ENCODE measurements around the gene CRABP1. TPM values are rescaled to one million over a fixed set of nuclear protein-coding genes. Genes with fewer than 3 reads are reported as not detected.

CRABP1 gene
- not detected for total RNA-seq
- not detected for polyA plus RNA-seq

DNA sequence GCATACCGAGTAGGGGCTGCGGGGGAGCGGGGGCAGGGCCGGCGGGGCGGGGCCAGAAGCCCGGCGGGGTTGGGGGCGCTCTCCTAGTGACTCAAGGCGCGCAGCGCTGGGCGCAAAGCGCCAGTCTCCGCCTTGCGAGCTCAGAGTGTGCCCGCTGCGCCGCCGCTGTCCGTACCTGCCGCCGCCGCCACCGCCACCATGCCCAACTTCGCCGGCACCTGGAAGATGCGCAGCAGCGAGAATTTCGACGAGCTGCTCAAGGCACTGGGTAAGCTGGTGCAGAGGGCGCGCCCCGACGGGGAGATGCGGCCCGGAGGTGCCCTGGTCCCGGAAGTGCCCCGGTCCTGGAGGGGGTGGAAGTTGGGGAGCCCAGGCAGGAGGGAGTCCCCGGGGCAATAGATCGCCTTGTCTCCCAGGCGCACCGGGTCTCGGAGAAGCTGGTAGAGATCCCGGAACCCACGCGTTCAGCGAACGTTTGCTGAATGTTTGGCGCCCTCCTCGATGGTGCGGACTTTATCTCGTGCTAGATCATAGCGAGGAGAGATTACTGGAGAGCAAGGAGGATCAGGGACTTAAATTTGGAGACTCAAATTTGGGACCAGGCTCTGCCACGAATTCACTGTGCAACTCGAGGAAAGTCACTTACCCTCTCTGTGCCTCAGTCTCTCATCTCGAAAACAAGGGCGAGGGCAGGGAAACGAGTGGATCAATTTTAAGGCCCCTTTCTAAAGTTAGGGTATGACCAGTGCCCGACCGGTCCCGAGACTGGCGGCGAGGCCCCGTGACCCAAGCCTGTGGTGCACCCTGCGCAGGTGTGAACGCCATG lies at the start of gene CRABP1:
Gene CRABP1, plus strand, starts transcription at position 123 of the 826 bp plus-strand sequence. Its CDS starts 76 bp downstream, at position 199.
- Histone ChIP-seq H3K27ac (ENCODE audit: low read depth in 1 of 2, low read length in 2 of 2) (no peak within 1 kb of the TSS), H3K4me1 (ENCODE audit: control insufficient read depth in 4 of 4, insufficient read depth in 4 of 4, low read length in 3 of 4) (peaks cover 0 to 6% (median 4%) of the 10 kb centered on the region in 4 donors), H3K4me3 (ENCODE audit: low read depth in 1 of 3, low read length in 3 of 3) (no peak within 1 kb of the TSS), H3K27me3 (ENCODE audit: control insufficient read depth in 4 of 4, insufficient read depth in 4 of 4, low read length in 3 of 4) (peaks cover 3 to 25% (median 14%) of the 10 kb centered on the region in 4 donors), H3K9ac (ENCODE audit: low read depth in 1 of 2, low read length in 2 of 2) (no peak within 1 kb of the TSS), H3K36me3 (ENCODE audit: control insufficient read depth in 4 of 4, insufficient read depth in 3 of 4, low read depth in 1 of 4, low read length in 3 of 4) (no peaks in the 10 kb centered on the region), H3K9me3 (ENCODE audit: control insufficient read depth in 4 of 4, low read length in 3 of 4) (no peaks in the 10 kb centered on the region)
- TF ChIP-seq REST (IDR thresholded peaks at IDR 0.05), result no peak
- TF ChIP-seq FOXA2 (IDR thresholded peaks at IDR 0.05), result no peak
- TF ChIP-seq, protein P1, sequence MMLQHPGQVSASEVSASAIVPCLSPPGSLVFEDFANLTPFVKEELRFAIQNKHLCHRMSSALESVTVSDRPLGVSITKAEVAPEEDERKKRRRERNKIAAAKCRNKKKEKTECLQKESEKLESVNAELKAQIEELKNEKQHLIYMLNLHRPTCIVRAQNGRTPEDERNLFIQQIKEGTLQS (IDR thresholded peaks at IDR 0.05), result no peak
- no peak for TF ChIP-seq RAD21 (IDR thresholded peaks at IDR 0.05)
- TF ChIP-seq ZBTB33 (IDR thresholded peaks at IDR 0.05), result no peak
- TF ChIP-seq RXRA (IDR thresholded peaks at IDR 0.05), result no peak
- no peak for TF ChIP-seq TAF1 (conservative IDR thresholded peaks at IDR 0.05)
- 6% methylated on average over 67 of the region's 67 CpGs for WGBS
- no peak for DNase-seq (ENCODE audit: low spot score)

- H3K36me3 ChIP-seq (ENCODE audit: control insufficient read depth in 4 of 4, insufficient read depth in 3 of 4, low read depth in 1 of 4, low read length in 3 of 4), result peaks cover 6 to 44% (median 26%) of the 10 kb centered on the region in 4 donors
- no peak overlapping the region for H3K9ac ChIP-seq (ENCODE audit: low read depth in 1 of 2, low read length in 2 of 2)
- TF ChIP-seq REST (IDR thresholded peaks at IDR 0.05) (no peak), GABPA (IDR thresholded peaks at IDR 0.05 in 1 of 2, conservative IDR thresholded peaks at IDR 0.05 in 1 of 2) (no peak), FOXA1 (IDR thresholded peaks at IDR 0.05) (no peak), SP1 (IDR thresholded peaks at IDR 0.05) (no peak), EGR1 (IDR thresholded peaks at IDR 0.05; ENCODE audit: low read depth in 2 of 2) (no peak), MAX (IDR thresholded peaks at IDR 0.05) (no peak)
- H3K4me3 ChIP-seq (ENCODE audit: low read depth in 1 of 3, low read length in 3 of 3), result no peak overlapping the region
- no peaks in the 10 kb centered on the region for H3K9me3 ChIP-seq (ENCODE audit: control insufficient read depth in 4 of 4, low read length in 3 of 4)
- no peak for DNase-seq (ENCODE audit: low spot score)
- peaks cover 0 to 2% (median under 1%) of the 10 kb centered on the region in 4 donors for H3K4me1 ChIP-seq (ENCODE audit: control insufficient read depth in 4 of 4, insufficient read depth in 4 of 4, low read length in 3 of 4)
- no peaks in the 10 kb centered on the region for H3K27me3 ChIP-seq (ENCODE audit: control insufficient read depth in 4 of 4, insufficient read depth in 4 of 4, low read length in 3 of 4)
- 68% methylated on average over 2 of the region's 2 CpGs for WGBS
- no peak overlapping the region for H3K27ac ChIP-seq (ENCODE audit: low read depth in 1 of 2, low read length in 2 of 2)
Measured at GRCh38 chr15:78291052-78291451, 49.1 kb upstream of the CRABP1 start.
